Neural cell (in vitro differentiated cells): Measurements from ENCODE around the gene MRPL57.

ENCODE experiments used
- EP300 ChIP-seq: fragments of 450-650 bp; conservative IDR thresholded peaks from 2 replicates; pipeline ENCODE4 v1.6.1; 2014; ENCODE audit warnings: antibody characterized with exemption, mild to moderate bottlenecking, moderate library complexity; ENCODE audit not compliant: poor library complexity, severe bottlenecking
- EZH2 ChIP-seq: fragments of 200-600, 300-800 bp; shearing (Covaris generic), sonication (generic); IDR thresholded peaks from 2 replicates; pipeline ENCODE4 v1.6.1; 2014; ENCODE audit warnings: antibody characterized with exemption, low read length, borderline replicate concordance, mild to moderate bottlenecking; ENCODE audit not compliant: insufficient read depth, poor library complexity, severe bottlenecking
- MXI1 ChIP-seq: fragments of 450-650 bp; conservative IDR thresholded peaks from 2 replicates; pipeline ENCODE4 v1.6.1; 2014; ENCODE audit warnings: antibody characterized with exemption, mild to moderate bottlenecking; ENCODE audit not compliant: poor library complexity, severe bottlenecking
- POLR2AphosphoS5 ChIP-seq: IDR thresholded peaks from 2 replicates; pipeline ENCODE4 v1.6.1; 2012
- TF ChIP-seq, protein P1 (sequence below): fragments of 450-650 bp; IDR thresholded peaks from 2 replicates; pipeline ENCODE4 v1.5.1; 2014; ENCODE audit warnings: antibody characterized with exemption, mild to moderate bottlenecking, moderate library complexity; ENCODE audit not compliant: poor library complexity, severe bottlenecking

DNA sequence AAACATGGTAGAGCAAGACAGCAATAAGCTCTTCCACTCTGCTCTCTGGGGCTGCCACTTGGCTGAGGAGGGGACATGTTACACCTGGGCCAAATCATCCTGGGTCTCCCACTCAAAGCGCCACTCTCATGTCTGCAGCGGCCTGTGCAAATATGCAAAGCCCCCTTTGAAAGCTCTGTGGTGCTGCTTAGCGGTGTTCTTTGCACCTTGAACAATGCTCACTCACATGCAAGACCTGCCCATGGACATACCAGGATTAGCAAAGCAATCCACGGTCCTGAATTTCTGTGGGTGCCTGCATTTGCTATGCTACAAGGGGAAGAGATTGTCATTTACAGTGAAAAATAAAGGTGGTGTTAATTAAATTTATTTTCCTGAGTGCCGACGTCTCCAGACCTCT is 48.6 kb downstream of the MRPL57 start:
- no peak for TF ChIP-seq EP300
- no peak for TF ChIP-seq POLR2AphosphoS5
- TF ChIP-seq, protein P1, sequence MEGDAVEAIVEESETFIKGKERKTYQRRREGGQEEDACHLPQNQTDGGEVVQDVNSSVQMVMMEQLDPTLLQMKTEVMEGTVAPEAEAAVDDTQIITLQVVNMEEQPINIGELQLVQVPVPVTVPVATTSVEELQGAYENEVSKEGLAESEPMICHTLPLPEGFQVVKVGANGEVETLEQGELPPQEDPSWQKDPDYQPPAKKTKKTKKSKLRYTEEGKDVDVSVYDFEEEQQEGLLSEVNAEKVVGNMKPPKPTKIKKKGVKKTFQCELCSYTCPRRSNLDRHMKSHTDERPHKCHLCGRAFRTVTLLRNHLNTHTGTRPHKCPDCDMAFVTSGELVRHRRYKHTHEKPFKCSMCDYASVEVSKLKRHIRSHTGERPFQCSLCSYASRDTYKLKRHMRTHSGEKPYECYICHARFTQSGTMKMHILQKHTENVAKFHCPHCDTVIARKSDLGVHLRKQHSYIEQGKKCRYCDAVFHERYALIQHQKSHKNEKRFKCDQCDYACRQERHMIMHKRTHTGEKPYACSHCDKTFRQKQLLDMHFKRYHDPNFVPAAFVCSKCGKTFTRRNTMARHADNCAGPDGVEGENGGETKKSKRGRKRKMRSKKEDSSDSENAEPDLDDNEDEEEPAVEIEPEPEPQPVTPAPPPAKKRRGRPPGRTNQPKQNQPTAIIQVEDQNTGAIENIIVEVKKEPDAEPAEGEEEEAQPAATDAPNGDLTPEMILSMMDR: no peak
- no peak for TF ChIP-seq MXI1
- TF ChIP-seq EZH2: no peak
